ENCODE data around the gene CHAC1.

GRCh38 chr15:40914013-40914412 is 39.3 kb upstream of the CHAC1 start:
- TF ChIP-seq CTCF (IDR thresholded peaks at IDR 0.05) (no peak), POLR2AphosphoS5 (IDR thresholded peaks at IDR 0.05) (no peak), POLR2A (IDR thresholded peaks at IDR 0.05) (no peak)
